H1 (cell line): Measurements from ENCODE around the gene HERC3.

Source experiments
- ATF2 ChIP-seq: IDR thresholded peaks from 2 replicates; pipeline ENCODE4 v1.6.1; 2012; ENCODE audit warnings: low read length, inconsistent platforms
- BCL11A ChIP-seq, 2 experiments: IDR thresholded peaks; one replicate each; pipeline ENCODE4 v1.6.1; 2011; ENCODE audit warnings: low read depth in 2 of 2, low read length in 2 of 2, mild to moderate bottlenecking in 2 of 2
- EP300 ChIP-seq, 2 experiments: IDR thresholded peaks; 1 replicate in 1 of 2; 2 replicates in 1 of 2; pipeline ENCODE4 v1.6.1; 2011 to 2012; ENCODE audit warnings: low read depth in 2 of 2, low read length in 2 of 2, mild to moderate bottlenecking in 2 of 2, borderline replicate concordance in 1 of 2, inconsistent platforms in 1 of 2, moderate library complexity in 1 of 2
- GTF2F1 ChIP-seq: IDR thresholded peaks from 2 replicates; pipeline ENCODE4 v1.6.1; 2012; ENCODE audit warnings: low read depth, low read length, improper control_type of control experiment, borderline replicate concordance
- JUN ChIP-seq: IDR thresholded peaks from 2 replicates; pipeline ENCODE4 v1.6.1; 2011; ENCODE audit warnings: low read depth, mild to moderate bottlenecking, improper control_type of control experiment, low read length
- POLR2AphosphoS5 ChIP-seq: IDR thresholded peaks from 2 replicates; pipeline ENCODE4 v1.6.1; 2011; ENCODE audit warnings: low read depth, low read length
- SP1 ChIP-seq: IDR thresholded peaks from 2 replicates; pipeline ENCODE4 v1.6.1; 2011; ENCODE audit warnings: low read depth, low read length
- SP2 ChIP-seq: IDR thresholded peaks from 2 replicates; pipeline ENCODE4 v1.6.1; 2012; ENCODE audit warnings: mild to moderate bottlenecking, low read length, inconsistent platforms
- YY1 ChIP-seq: IDR thresholded peaks from 2 replicates; pipeline ENCODE4 v1.6.1; 2011; ENCODE audit warnings: low read depth, mild to moderate bottlenecking, low read length
- TF ChIP-seq, protein P1 (sequence below), 3 experiments: IDR thresholded peaks; 1 replicate in 2 of 3; 2 replicates in 1 of 3; pipeline versions ENCODE4 v1.5.1 to v1.6.1; 2011; ENCODE audit warnings: low read length in 3 of 3, mild to moderate bottlenecking in 3 of 3, inconsistent platforms in 2 of 3, low read depth in 1 of 3, moderate library complexity in 1 of 3; ENCODE audit not compliant: insufficient read depth in 1 of 3; ENCODE audit errors: control extremely low read depth in 1 of 3

DNA sequence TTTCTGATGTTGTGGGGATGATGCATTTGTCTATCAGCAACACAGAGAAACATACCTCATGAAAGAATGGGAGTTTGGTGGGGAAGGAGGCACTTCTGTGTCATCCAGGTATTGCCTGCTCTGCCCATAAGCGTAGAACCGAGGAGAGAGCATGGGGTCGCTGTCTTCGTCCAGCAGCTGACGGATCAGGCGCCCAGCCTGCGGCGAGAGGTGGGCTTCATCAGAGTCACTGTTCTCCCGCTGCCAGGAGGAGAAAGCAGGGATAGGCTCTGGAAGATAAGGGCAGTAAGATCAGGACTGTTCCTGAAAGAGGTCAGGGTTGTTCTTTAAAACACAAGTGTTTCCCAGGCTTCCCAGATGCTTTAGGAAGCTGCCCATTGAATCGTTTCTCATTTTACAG is 158.1 kb downstream of the HERC3 start:
- no peak for TF ChIP-seq POLR2AphosphoS5
- TF ChIP-seq, protein P1, sequence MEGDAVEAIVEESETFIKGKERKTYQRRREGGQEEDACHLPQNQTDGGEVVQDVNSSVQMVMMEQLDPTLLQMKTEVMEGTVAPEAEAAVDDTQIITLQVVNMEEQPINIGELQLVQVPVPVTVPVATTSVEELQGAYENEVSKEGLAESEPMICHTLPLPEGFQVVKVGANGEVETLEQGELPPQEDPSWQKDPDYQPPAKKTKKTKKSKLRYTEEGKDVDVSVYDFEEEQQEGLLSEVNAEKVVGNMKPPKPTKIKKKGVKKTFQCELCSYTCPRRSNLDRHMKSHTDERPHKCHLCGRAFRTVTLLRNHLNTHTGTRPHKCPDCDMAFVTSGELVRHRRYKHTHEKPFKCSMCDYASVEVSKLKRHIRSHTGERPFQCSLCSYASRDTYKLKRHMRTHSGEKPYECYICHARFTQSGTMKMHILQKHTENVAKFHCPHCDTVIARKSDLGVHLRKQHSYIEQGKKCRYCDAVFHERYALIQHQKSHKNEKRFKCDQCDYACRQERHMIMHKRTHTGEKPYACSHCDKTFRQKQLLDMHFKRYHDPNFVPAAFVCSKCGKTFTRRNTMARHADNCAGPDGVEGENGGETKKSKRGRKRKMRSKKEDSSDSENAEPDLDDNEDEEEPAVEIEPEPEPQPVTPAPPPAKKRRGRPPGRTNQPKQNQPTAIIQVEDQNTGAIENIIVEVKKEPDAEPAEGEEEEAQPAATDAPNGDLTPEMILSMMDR (IDR thresholded peaks at IDR 0.05; ENCODE audit: control extremely low read depth in 1 of 3, insufficient read depth in 1 of 3, low read depth in 1 of 3, low read length in 3 of 3): no peak
- no peak for TF ChIP-seq EP300 (IDR thresholded peaks at IDR 0.05; ENCODE audit: borderline replicate concordance in 1 of 2, low read depth in 2 of 2, low read length in 2 of 2)
- no peak for TF ChIP-seq BCL11A (IDR thresholded peaks at IDR 0.05; ENCODE audit: low read depth in 2 of 2, low read length in 2 of 2)
- no peak for TF ChIP-seq JUN
- no peak for TF ChIP-seq SP1
- TF ChIP-seq ATF2: no peak
- TF ChIP-seq YY1: no peak
- no peak for TF ChIP-seq SP2
- TF ChIP-seq GTF2F1: no peak
